ENCODE data around the gene RNASE13.

The RNASE13 gene

DNA sequence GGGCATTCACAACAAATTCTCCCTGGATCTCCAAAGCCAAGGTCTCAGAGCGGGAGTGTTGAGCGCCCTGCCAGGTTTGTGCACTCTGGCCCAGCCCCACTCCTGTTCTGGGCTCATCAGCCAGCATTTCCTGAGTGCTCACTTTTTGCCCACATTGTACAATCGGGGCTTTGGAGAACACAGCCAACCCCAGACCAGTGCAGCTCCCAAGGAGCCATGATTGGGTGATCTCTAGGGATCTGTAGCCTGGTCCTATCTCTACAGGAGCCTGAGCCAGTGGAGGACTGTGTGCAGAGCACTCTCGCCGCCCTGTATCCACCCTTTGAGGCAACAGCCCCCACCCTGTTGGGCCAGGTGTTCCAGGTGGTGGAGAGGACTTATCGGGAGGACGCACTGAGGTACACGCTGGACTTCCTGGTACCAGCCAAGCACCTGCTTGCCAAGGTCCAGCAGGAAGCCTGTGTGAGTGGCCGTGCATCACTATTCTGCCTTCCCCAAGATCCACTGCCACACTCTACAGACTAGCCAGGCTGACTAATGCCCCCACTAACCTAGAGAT is 38.3 kb upstream of the RNASE13 start:
- H3K4me3 ChIP-seq (ENCODE audit: low read length): peak overlapping the region; percentile 94; the same call in 1 of the 2 replicates
- peaks cover 55% of the 10 kb centered on the region for H3K36me3 ChIP-seq (ENCODE audit: insufficient read depth, low read depth, low read length)
- peaks cover 13% of the 10 kb centered on the region for H3K27me3 ChIP-seq (ENCODE audit: insufficient read depth, low read length)
- peaks cover 8% of the 10 kb centered on the region for H3K4me1 ChIP-seq (ENCODE audit: insufficient read depth, low read length)
- H3K9ac ChIP-seq (ENCODE audit: low read depth, low read length): peak overlapping the region; percentile 94; the same call in 1 of the 2 replicates
- no peaks in the 10 kb centered on the region for H3K9me3 ChIP-seq (ENCODE audit: insufficient read depth, low read depth, low read length)
- H3K27ac ChIP-seq (ENCODE audit: low read length): no peak overlapping the region

DNA sequence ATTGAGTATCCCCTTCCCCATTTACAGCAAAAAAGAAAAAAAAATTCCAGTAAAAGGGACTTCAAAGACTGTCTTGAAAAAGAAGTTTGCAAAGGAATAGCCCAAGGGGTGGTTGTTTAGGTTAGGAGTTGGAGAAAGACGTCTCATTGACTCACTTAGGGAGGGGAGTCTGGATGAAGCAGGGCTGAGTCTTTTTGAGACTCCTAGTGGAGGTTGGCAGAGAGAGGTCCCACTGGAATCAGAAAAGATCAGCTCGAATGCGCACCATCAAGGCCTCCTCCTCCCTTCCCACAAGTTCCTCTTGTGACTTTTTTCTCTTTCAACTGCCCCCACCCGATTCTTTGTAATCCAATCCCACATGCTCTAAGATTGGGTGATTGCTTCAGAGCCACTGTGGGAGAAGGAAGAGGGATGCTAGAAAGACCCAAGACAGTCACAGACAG is 37.4 kb upstream of the RNASE13 start:
- Histone ChIP-seq H3K27ac (ENCODE audit: low read length) (peak overlapping the region; percentile 80), H3K36me3 (ENCODE audit: insufficient read depth, low read depth, low read length) (peaks cover 48% of the 10 kb centered on the region), H3K27me3 (ENCODE audit: insufficient read depth, low read length) (peaks cover 21% of the 10 kb centered on the region), H3K9ac (ENCODE audit: low read depth, low read length) (peak overlapping the region; percentile 94; the same call in 1 of the 2 replicates), H3K4me3 (ENCODE audit: low read length) (peak overlapping the region; percentile 94), H3K4me1 (ENCODE audit: insufficient read depth, low read length) (peaks cover 8% of the 10 kb centered on the region), H3K9me3 (ENCODE audit: insufficient read depth, low read depth, low read length) (no peaks in the 10 kb centered on the region)

DNA sequence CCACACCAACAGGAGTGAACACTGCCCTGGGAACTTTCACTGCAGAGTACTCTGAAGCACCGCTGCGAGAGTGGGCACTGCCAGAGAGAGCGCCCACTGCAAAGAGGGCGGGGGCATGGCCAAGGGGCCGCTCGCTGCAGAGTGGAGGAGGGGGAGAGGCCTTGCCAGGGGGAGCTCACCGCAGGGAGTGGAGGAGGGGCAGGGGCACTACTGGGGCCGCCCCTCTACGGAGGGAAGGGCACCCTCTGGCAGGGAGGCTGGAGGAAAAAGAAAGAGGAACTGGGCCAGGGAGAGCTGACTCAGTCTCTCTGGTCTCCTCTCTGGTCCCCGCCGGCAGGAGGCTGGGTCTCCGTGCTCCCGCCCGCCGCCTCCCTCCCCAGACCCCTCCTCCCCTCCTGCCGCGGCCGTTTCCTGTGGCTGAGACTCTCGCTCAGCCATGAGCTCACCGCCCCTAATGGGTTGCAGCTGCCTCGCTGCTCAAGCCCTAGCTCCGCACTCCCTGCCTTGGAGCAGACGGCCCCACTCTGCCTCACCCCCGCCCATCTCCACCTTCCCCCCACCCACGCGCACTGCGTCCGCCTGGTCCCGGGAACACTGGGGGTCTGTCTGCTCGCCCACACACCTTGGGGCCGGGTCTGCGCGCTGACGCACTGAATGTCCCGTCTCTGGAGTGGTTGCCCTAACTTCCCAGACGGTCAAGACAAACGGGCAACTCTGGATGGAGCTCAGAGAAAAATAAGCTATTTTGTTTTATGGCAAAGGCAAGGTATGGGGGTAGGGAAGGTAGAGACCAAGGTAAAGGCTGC is 36.8 kb upstream of the RNASE13 start:
- H3K9ac ChIP-seq (ENCODE audit: low read depth, low read length): peak overlapping the region; percentile 94
- peak overlapping the region; percentile 94 for H3K4me3 ChIP-seq (ENCODE audit: low read length)
- H3K36me3 ChIP-seq (ENCODE audit: insufficient read depth, low read depth, low read length): peaks cover 42% of the 10 kb centered on the region
- peaks cover 21% of the 10 kb centered on the region for H3K27me3 ChIP-seq (ENCODE audit: insufficient read depth, low read length)
- peaks cover 8% of the 10 kb centered on the region for H3K4me1 ChIP-seq (ENCODE audit: insufficient read depth, low read length)
- H3K9me3 ChIP-seq (ENCODE audit: insufficient read depth, low read depth, low read length): no peaks in the 10 kb centered on the region
- peak overlapping the region; percentile 80 for H3K27ac ChIP-seq (ENCODE audit: low read length)

DNA sequence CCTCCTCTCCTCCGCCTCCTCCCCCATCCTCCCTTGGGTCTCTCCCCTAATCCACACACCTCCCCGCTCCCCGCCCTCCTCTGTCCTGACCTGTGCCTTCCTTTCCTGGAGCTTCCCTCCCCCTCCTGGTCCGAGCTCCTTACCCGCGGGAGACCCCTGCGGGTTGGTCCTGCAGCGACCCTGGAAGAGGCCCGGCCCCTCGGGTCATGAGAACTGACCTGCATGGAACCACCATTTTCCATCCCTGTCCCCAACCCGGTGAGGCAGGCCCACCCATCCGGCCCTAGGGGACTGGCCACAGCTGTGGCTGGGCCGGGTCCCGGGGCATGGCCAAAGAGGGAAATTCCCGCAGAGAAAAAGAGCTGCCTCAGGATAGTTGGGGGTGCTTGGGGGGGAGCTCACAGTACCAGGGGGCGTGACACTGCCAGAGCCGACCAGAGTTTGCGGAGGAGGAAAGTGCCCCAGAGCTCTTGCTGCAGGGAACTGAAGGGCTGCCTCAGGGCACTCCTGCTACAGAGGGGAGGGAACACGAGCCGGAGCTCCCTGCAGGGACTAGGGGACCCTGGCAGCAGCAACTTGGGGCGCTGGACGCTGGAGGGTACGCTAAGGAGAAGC is 36.1 kb upstream of the RNASE13 start:
- H3K9me3 ChIP-seq (ENCODE audit: insufficient read depth, low read depth, low read length): no peaks in the 10 kb centered on the region
- peak overlapping the region; percentile 80 for H3K27ac ChIP-seq (ENCODE audit: low read length)
- H3K4me1 ChIP-seq (ENCODE audit: insufficient read depth, low read length): peaks cover 8% of the 10 kb centered on the region
- peak overlapping the region; percentile 94 for H3K9ac ChIP-seq (ENCODE audit: low read depth, low read length)
- peaks cover 21% of the 10 kb centered on the region for H3K27me3 ChIP-seq (ENCODE audit: insufficient read depth, low read length)
- H3K4me3 ChIP-seq (ENCODE audit: low read length): peak overlapping the region; percentile 94
- peaks cover 35% of the 10 kb centered on the region for H3K36me3 ChIP-seq (ENCODE audit: insufficient read depth, low read depth, low read length)

DNA sequence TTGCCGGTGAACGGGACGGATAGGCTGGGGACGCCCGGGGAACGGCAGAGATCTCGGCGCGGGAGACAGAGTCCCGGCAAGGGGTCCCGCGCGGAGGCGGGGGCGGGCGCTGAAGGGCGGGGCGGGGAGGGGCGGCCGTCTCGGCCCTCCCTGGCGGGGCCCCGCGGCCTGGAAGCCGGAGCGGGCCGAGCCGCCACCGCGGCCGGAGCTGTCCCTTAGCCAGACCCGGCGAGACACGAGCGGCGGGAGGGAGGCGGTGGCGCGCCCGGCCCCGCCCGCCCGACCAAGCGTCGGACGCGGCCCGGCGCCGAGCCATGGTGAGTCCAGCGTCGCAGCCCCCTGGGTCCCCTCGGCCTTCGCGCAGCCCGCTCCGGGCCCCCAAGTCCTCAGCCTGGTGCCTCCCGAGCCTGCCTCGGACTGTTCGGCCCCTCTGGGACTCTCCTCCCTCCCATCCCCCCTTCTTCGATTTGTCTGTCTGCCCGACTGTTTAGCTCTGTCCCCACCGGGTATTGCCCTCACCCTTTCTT is 35.5 kb upstream of the RNASE13 start, which contains the start of gene ARHGEF40:
Gene ARHGEF40, plus strand, starts transcription at position 222 of the 527 bp plus-strand sequence. Its CDS starts 93 bp downstream, at position 315.
- peaks cover 8% of the 10 kb centered on the region for H3K4me1 ChIP-seq (ENCODE audit: insufficient read depth, low read length)
- peaks cover 21% of the 10 kb centered on the region for H3K27me3 ChIP-seq (ENCODE audit: insufficient read depth, low read length)
- H3K27ac ChIP-seq (ENCODE audit: low read length): peak within 1 kb of the TSS; percentile 80
- H3K36me3 ChIP-seq (ENCODE audit: insufficient read depth, low read depth, low read length): peaks cover 29% of the 10 kb centered on the region
- peak within 1 kb of the TSS; percentile 94 for H3K9ac ChIP-seq (ENCODE audit: low read depth, low read length)
- H3K4me3 ChIP-seq (ENCODE audit: low read length): peak within 1 kb of the TSS; percentile 94
- H3K9me3 ChIP-seq (ENCODE audit: insufficient read depth, low read depth, low read length): no peaks in the 10 kb centered on the region

DNA sequence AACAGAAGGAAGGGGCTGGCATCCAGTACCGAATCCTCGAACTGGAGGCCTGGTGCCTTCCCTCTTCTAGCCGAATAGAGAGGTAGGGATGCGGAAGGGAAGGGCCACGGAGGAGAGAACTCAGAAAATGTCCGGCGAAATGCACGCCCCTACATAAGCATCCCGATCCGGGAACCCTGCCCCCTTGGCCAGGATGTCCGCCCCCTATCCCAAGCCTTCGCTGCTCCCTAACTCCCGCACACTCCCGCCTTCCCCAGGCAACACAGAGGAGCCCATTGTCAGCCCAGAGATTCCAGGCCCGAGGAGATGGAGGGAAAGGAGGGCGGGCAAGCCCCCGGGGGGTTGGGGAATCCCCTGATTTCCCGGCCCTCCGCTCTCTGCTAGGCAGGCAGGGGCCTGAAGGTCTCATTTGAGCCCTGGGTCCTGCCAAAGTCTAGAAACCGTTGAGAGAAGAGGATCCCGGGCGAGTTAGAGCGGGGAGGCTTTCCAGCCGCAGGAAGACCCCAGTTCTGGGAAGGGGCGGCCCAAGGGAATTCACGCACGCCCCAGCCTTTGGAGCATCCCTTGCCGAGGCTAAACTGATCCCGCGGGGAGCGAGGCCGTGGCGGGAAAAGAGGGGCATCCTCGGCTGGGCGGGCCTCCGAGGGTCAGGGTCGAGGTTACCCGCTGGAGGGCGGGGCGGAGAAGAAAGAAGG is 34.9 kb upstream of the RNASE13 start:
- H3K27me3 ChIP-seq (ENCODE audit: insufficient read depth, low read length): peaks cover 21% of the 10 kb centered on the region
- peaks cover 23% of the 10 kb centered on the region for H3K36me3 ChIP-seq (ENCODE audit: insufficient read depth, low read depth, low read length)
- peak overlapping the region; percentile 94; the same call in 1 of the 2 replicates for H3K9ac ChIP-seq (ENCODE audit: low read depth, low read length)
- H3K27ac ChIP-seq (ENCODE audit: low read length): peak overlapping the region; percentile 76
- peak overlapping the region; percentile 94 for H3K4me3 ChIP-seq (ENCODE audit: low read length)
- H3K9me3 ChIP-seq (ENCODE audit: insufficient read depth, low read depth, low read length): no peaks in the 10 kb centered on the region
- H3K4me1 ChIP-seq (ENCODE audit: insufficient read depth, low read length): peaks cover 8% of the 10 kb centered on the region

DNA sequence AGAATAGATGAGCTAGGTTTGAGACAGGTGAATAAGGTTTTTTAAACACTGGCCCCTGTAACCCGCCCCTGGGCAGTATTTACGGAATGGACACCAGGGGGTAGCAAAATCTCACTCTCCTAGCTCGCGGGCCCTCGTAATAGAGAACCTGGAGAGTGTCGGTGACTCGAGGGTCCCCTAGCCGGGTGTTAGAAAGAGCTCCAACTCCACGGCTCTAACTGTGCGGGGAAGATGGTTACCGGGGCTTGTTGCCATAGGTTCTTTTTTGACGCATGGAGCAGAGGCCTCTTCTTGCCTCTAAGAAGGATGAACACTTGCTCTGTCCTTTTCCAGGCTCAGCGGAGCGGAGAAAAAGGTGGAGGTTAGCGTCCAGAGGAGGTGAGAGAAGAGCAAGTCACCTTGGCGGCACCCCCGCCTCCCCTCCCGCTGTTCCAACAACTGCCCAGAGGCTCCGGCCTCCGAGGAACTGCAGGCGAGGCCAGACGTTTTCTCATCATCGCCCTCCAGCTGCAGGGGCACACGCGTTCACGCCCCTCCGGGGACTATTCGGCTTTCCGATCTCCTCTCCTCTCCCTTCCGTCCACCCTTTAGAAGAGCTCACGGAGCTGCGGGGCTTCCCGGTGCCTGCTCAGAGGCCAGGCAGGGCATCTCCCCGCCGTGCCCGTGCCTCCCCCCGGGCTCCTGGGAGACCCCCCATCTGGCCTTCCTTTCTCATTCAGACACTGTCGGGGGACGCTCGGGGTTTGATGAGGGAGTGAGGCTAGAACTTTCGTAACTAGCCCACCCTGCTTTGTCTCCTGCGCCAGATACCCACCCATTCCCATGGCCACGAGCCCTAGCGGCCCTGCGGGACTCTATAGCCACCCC is 34.1 kb upstream of the RNASE13 start:
- peak overlapping the region; percentile 76 for H3K27ac ChIP-seq (ENCODE audit: low read length)
- peaks cover 10% of the 10 kb centered on the region for H3K4me1 ChIP-seq (ENCODE audit: insufficient read depth, low read length)
- peaks cover 21% of the 10 kb centered on the region for H3K27me3 ChIP-seq (ENCODE audit: insufficient read depth, low read length)
- peaks cover 15% of the 10 kb centered on the region for H3K36me3 ChIP-seq (ENCODE audit: insufficient read depth, low read depth, low read length)
- H3K4me3 ChIP-seq (ENCODE audit: low read length): peak overlapping the region; percentile 94
- H3K9ac ChIP-seq (ENCODE audit: low read depth, low read length): peak overlapping the region; percentile 94; the same call in 1 of the 2 replicates
- no peaks in the 10 kb centered on the region for H3K9me3 ChIP-seq (ENCODE audit: insufficient read depth, low read depth, low read length)

DNA sequence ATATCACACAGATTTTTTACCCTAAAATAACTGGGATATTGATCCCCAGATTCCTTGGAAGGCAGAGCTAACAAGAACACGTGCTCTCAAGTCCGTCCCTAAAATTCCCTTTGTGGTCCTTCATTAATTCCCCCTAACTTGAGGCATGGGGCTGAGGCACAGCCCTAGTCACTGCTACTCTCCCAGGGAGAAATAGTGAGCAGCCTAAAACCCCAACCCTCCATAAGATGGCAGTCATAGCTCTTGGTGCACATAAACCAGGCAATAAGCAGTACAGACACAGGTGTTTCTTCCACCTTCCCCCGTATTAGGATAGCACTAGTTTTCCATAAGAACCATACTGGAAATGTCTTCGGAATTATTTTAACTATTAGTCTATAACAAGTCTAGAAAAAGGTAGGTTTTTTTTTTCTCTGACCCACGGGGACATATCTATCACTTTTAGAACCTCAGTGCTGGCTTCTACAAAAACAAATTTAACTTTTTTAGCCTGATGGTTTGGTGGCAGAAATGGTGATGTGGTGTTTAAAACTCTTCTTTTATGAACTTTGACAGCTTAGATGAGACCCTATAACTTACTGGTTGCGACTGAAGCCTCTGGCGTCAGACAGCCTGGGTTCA is 32.4 kb upstream of the RNASE13 start:
- no peaks in the 10 kb centered on the region for H3K9me3 ChIP-seq (ENCODE audit: insufficient read depth, low read depth, low read length)
- no peak overlapping the region for H3K4me3 ChIP-seq (ENCODE audit: low read length)
- peaks cover 11% of the 10 kb centered on the region; the same call in 1 of the 2 replicates for H3K4me1 ChIP-seq (ENCODE audit: insufficient read depth, low read length)
- H3K36me3 ChIP-seq (ENCODE audit: insufficient read depth, low read depth, low read length): no peaks in the 10 kb centered on the region
- H3K9ac ChIP-seq (ENCODE audit: low read depth, low read length): no peak overlapping the region
- peaks cover 21% of the 10 kb centered on the region for H3K27me3 ChIP-seq (ENCODE audit: insufficient read depth, low read length)
- H3K27ac ChIP-seq (ENCODE audit: low read length): no peak overlapping the region

DNA sequence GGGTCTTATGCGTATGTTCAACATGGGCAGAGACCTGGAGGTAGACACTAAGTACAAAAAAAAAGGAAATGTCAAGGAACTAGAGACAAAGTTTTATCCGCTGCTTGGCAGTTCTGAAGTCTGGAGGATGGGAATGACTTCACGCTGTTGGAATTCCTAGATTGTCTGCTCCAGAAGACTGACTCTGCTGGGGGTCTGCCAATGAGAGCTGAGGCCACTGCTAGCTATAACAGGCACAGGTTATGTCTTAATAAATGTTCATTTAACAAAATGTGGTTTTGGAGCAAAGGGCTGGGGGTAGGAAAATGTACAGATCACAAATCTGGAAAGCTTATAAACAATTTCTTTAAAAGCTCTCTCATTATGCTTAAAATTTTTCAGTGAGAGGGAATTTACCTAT is 28.9 kb upstream of the RNASE13 start:
- Histone ChIP-seq H3K9ac (ENCODE audit: low read depth, low read length) (no peak overlapping the region), H3K36me3 (ENCODE audit: insufficient read depth, low read depth, low read length) (no peaks in the 10 kb centered on the region), H3K27ac (ENCODE audit: low read length) (no peak overlapping the region), H3K9me3 (ENCODE audit: insufficient read depth, low read depth, low read length) (no peaks in the 10 kb centered on the region), H3K4me3 (ENCODE audit: low read length) (no peak overlapping the region), H3K27me3 (ENCODE audit: insufficient read depth, low read length) (peaks cover 12% of the 10 kb centered on the region), H3K4me1 (ENCODE audit: insufficient read depth, low read length) (peaks cover 11% of the 10 kb centered on the region; the same call in 1 of the 2 replicates)

DNA sequence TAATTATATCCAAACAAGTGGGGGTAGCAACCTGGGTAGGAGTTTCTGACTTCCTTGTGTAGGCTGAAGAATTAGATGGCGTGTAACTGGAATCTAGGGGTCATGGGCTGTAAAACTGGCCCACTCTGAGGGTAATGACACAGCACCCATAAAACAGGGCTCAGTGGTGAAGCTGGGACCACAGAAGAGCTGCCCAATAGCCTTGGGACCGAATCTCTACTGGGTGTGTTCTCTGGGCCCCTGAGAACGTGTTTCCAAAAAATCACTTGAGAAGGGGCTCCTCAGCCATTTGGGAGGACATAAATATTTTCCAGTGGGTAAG is 26.7 kb upstream of the RNASE13 start:
- Histone ChIP-seq H3K9me3 (ENCODE audit: insufficient read depth, low read depth, low read length) (no peaks in the 10 kb centered on the region), H3K27ac (ENCODE audit: low read length) (no peak overlapping the region), H3K4me1 (ENCODE audit: insufficient read depth, low read length) (peaks cover 8% of the 10 kb centered on the region; the same call in 1 of the 2 replicates), H3K9ac (ENCODE audit: low read depth, low read length) (no peak overlapping the region), H3K4me3 (ENCODE audit: low read length) (no peak overlapping the region), H3K27me3 (ENCODE audit: insufficient read depth, low read length) (no peaks in the 10 kb centered on the region), H3K36me3 (ENCODE audit: insufficient read depth, low read depth, low read length) (no peaks in the 10 kb centered on the region)
